Putamen (tissue), 1 donor: Measurements from ENCODE around the gene SLC30A7.
"Not testable (repeated sequence)": the region's sequence is repeated elsewhere in the genome, so short reads cannot be mapped to it uniquely, and the experiment has no call there.

Experiments used
- DNase-seq: peaks from one replicate; pipeline ENCODE4 v3.0.0-alpha.2; 2016; ENCODE audit warnings: low spot score

The SLC30A7 gene

GRCh38 chr1:100895540-100896480 lies at the start of gene SLC30A7:
Gene SLC30A7, plus strand, starts transcription at chr1:100896090. Its CDS starts 173 bp downstream, at chr1:100896263.
- peak; percentile 93 for DNase-seq

GRCh38 chr1:100847361-100848082 lies 48.4 kb upstream of the SLC30A7 start:
- no peak for DNase-seq

- DNase-seq: no peak
Measured at GRCh38 chr1:100851726-100852125, 44.2 kb upstream of the SLC30A7 start.

- DNase-seq: no peak
Measured at GRCh38 chr1:100852976-100853375, 42.9 kb upstream of the SLC30A7 start.

DNA sequence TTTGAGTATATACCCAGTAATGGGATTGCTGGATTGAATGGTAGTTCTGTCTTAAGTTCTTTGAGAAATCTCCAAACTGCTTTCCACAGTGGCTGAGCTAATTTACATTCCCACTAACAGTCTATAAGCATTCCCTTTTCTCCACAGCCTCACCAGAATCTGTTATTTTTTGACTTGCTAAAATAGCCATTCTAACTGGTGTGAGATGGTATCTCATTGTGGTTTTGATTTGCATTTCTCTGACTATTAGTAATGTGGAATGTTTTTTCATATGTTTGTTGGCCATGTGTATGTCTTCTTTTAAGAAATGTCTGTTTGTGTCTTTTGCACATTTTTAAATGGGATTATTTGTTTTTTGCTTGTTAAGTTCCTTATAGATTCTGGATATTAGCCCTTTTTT lies 40.8 kb upstream of the SLC30A7 start:
- DNase-seq: not testable (repeated sequence)

DNA sequence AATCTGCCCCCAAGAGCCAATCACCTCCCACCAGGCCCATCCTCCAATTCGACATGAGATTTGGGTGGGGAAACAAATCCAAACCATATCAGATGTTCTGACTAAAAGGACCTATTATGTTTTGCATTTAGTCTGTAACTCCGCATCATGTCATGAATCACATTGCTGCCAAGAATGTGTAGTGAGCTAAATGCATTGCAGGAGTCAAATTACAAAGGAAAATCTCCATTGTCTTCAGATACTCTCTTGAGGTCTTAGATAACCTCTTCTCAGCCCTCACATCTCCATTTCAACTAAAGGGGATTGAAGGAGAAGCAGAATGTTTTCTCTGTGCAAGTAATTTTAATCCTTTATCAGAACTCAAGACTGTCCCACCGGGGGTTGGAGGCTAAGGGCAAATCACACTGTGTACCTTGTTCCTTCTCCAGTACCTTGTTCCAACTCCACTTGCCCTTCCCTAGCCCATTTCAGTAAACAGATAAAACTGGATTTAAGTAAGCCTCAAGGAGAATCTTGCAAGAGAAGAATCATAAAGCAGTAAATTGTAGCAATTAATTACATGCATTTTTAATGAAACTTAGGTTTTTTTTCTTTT lies 35.4 kb upstream of the SLC30A7 start:
- no peak for DNase-seq

- no peak for DNase-seq
Measured at GRCh38 chr1:100861379-100861778, 34.5 kb upstream of the SLC30A7 start.

DNA sequence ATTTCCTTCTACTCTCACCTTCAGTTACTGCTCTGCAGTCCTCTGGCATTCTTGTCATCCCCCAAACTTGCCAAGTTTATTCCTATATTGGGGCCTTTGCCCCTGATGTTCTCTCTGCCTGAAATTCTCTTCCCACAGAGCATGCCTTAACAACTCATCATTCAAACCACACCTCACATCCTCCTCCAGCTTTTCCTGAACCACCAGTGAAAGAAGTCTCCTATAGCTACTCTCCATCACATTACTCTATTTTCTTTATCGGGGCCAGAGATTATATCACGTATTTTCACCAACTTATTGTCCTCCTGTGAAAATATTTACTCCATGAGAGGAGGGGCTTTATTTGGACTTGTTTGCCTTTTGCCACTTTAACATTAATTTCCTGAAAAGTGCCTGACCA lies 33.3 kb upstream of the SLC30A7 start:
- no peak for DNase-seq

DNA sequence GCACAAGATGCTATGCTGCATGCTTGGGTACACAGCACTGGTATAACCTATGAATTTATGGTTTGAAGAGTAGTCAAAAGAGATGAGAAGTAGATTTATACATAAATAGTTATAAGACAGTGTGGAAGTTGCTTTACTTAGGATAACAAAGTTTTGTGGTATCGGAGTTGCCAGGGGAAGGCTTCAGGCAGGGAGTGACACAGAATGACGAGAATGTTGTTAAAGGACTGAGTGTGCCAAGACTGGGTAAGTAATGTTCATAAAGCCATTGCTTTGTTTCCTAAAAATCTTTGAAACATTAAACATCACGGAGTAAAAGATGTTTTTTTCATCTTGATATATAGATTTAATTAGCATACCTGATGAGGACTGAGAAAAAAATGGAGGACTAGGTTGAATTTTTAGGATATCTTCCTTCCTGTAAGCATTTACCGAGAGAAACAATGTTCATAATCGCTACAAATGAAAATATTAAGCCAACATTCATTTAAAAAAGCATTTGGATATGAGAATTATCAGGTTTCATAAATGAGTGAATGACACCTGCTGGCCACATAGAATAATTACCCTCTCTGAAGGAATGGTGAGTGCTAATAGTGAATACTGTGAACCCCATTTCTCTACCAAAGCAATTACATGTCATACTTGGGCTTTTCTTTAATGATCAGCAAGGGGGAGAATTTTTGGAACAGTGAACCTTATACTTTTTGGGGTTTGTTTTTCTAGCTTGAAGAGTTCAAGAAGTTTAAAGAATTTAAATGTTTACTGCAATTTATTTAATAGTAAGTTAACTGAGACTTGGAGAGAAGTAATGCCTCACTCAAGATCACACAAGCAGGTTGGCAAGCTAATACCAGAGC lies 29.6 kb upstream of the SLC30A7 start:
- DNase-seq: no peak

GRCh38 chr1:100866901-100867206 lies 29.0 kb upstream of the SLC30A7 start:
- DNase-seq: no peak

DNA sequence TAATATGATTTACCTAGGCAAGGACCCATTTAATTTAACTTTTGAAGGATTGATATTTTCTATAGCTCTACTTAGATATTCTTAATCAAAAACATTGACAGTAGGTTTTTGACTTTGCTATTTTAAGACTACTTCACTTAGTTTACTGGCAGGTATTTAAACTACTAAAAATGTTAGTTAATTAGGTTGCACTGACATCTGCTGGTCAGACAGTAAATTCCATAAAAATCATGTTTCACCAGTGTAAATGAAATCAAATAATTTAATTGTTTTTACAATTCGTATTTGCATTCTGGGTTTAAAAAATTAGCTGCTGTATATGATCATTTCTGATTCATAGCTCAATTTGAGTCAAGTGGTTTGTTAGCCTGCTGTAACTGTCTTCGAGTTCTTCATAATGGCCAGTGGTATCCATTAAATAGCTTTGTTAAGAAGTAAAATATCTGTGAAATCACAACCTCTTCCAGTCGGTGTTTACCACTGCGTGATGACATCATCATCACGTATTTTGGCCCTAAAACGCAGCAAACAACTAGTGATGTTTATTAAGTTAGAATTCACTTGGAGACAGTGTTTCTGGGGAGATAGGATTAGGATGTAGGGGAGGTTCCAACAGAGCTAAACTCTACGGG lies 27.4 kb upstream of the SLC30A7 start:
- no peak for DNase-seq

DNA sequence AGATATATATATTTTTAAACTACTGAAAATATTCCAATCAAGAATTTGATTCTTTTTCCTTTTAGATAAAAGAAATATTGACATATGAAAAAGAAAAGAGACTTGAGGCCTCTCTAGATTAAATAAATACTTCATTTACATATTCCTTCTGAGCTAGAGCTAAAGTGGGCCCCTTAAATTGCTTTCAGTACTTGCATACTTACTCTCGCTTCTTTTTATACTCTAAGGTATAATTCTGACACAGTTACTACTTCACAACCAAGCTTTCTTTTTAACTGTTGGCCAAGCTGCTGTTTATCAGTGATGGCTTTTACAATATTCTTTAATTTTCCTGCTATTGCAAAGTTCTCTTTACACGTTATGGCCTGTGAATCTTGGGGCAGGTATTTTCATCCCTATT lies 25.9 kb upstream of the SLC30A7 start:
- no peak for DNase-seq

GRCh38 chr1:100874433-100874832 lies 21.5 kb upstream of the SLC30A7 start:
- no peak for DNase-seq

GRCh38 chr1:100875228-100875627 lies 20.7 kb upstream of the SLC30A7 start:
- no peak for DNase-seq

- no peak for DNase-seq
Measured at GRCh38 chr1:100876291-100876690, 19.6 kb upstream of the SLC30A7 start.

DNA sequence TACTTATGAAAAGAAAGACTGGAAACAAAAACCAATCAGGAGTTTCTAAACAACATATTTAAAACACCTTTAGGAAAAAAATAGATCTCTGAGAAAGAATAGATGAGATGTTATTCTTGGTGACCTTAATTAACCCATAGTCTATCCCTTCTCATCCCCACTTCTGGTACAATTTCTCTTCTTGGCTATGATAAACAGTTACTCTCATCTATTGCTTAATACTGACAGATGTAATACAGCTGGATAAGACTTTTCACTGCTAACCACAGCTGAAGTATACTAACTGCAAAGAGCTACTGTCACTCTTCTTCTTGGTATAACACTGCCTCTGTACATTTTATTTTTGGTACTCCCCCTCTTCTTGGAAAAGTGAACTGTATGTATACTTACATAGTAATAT lies 16.5 kb upstream of the SLC30A7 start:
- no peak for DNase-seq

DNA sequence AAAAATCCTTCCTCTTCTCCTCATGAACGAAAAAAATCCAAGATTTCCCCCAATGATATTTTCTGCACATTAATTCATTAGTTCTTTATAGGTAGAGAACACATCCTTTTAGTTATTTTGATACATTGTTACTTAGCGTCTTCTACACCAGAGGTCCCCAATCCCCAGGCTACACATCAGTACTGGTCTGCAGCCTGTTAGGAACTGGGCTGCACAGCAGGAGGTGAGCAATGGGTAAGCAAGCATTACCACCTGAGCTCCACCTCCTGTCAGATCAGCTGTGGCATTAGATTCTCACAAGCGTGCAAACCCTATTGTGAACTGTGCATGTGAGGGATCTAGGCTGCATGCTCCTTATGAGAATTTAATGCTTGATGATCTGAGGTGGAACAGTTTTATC lies 14.2 kb upstream of the SLC30A7 start:
- no peak for DNase-seq

- DNase-seq: no peak
Measured at GRCh38 chr1:100882698-100883097, 13.2 kb upstream of the SLC30A7 start.

- no peak for DNase-seq
Measured at GRCh38 chr1:100883963-100884362, 11.9 kb upstream of the SLC30A7 start.

DNA sequence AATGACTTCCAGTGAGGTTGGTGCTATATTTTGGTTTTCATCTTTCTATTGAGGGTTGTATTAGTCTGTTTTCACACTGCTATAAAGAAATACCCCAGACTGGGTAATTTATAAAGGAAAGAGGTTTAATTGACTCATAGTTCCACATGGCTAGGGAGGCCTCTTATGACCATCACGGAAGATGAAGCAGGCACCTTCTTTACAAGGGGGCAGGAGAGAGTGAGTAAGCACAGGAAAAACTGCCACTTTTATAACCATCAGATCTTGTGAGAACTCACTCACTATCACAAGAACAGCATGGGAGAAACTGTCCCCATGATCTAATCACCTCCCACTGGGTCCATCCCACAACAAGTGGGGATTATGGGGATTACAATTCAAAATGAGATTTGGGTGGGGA lies 6.9 kb upstream of the SLC30A7 start:
- not testable (repeated sequence) for DNase-seq

DNA sequence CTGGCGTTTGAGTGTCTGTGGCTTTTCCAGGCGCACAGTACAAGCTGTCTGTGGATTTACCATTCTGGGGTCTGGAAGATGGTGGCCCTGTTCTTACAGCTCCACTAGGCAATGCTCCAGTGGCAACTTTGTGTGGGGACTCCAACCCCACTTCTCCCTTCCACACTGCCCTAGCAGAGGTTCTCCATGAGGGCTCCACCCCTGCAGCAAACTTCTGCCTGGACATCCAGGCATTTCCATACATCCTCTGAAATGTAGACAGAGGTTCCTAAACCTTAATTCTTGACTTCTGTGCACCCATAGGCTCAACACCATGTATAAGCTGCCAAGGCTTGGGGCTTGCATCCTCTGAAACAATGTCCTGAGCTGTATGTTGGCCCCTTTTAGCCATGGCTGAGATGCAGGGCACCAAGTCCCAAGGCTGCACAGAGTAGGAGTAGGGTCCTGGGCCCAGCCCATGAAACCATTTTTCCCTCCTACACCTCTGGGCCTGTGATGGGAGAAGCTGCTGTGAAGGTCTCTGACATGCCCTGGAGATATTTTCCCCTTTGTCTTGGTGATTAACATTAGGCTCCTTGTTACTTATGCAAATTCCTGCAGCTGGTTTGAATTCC lies 5.9 kb upstream of the SLC30A7 start:
- DNase-seq: not testable (repeated sequence)
